Left renal cortex interstitium (tissue), 4 donors: ENCODE data around the gene GAB1. TPM values are rescaled to one million over a fixed set of nuclear protein-coding genes. Genes with fewer than 3 reads are reported as not detected.

Experiments used
- DNase-seq, 4 donors: peaks; one replicate each; pipeline ENCODE4 v3.0.0-alpha.2; 2013; ENCODE audit warnings: low read depth in 4 of 4, low spot score in 2 of 4, missing footprints in 1 of 4
- polyA plus RNA-seq, 4 donors: library from polyadenylated mRNA; unstranded; fragments of 120-200 nt; gene quantifications; one replicate each; pipeline ENCODE4 v1.2.1, GENCODE V29; 2013; ENCODE audit not compliant: insufficient read length in 4 of 4

GAB1 gene
- polyA plus RNA-seq, 4 donors = 37.3 to 53.0 (median 47.9) TPM

GRCh38 chr4:143357161-143357845 is 20.6 kb downstream of the GAB1 start:
- no peak for DNase-seq

GRCh38 chr4:143358419-143358818 is 21.7 kb downstream of the GAB1 start:
- DNase-seq = no peak

GRCh38 chr4:143358923-143359643 is 22.4 kb downstream of the GAB1 start:
- peak in 3 of 4 donors; percentile 41 to 59 (median 51) for DNase-seq

GRCh38 chr4:143359644-143360193 is 23.0 kb downstream of the GAB1 start:
- no peak for DNase-seq

GRCh38 chr4:143360838-143361625 is 24.4 kb downstream of the GAB1 start:
- DNase-seq = no peak

GRCh38 chr4:143362349-143363046 is 25.8 kb downstream of the GAB1 start:
- DNase-seq = no peak

- no peak for DNase-seq
Observed at GRCh38 chr4:143363332-143363731, 26.7 kb downstream of the GAB1 start.

DNA sequence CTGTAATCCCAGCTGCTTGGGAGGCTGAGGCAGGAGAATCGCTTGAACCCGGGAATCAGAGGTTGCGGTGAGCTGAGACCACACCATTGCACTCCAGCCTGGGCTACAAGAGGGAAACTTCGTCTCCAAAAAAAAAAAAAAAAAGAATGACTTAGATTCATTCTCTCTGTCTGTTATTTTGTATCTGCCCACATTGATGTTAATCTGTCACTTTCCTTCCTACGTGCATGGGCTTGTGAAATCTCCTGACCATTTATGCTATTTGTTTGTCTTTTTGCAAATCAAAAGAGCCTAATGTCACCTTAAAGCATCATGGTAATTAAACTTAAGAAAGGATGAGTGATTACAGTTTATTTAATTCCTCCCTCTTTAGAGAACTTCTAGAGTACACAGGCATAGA is 27.4 kb downstream of the GAB1 start:
- no peak for DNase-seq

- DNase-seq = no peak
Observed at GRCh38 chr4:143367863-143368262, 31.2 kb downstream of the GAB1 start.

DNA sequence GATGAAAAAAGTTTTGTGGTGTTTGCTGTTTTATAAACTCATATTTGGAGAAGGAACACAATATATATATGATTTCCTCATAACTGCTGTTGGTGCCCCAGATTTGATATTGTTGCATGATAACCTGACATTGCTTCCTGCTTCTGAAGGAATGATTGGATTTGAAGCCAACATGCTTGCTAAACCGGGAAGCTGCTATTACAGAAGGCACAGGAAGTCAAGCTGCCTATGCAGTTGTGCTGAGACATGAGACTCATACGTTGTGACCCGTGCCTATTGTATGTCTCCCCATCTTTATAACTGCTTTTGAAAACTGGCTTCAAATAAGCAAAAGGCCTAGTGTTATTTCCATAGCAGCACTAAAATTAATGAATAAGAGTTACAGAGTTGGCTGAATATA is 32.9 kb downstream of the GAB1 start:
- no peak for DNase-seq

GRCh38 chr4:143372093-143372915 is 35.6 kb downstream of the GAB1 start:
- no peak for DNase-seq

DNA sequence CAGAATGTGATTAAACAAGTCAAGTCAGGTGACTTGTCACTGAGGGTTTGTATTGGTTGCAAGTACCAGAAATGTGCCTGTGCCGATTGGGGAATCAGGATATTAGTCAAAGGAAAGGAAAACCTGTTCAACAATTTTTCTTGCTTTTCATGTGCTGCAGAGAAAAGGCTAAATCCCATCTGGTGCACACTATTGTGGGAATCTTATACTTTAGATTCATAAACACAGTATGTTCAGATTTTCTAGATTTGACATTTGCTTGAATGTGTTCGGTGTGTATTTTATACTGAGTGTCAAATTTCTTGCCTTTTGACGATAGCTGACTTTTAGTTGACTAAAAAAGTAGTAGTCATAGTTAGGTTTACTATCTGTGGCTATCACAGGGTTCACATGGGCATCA is 37.6 kb downstream of the GAB1 start:
- DNase-seq = no peak

GRCh38 chr4:143374771-143375170 is 38.1 kb downstream of the GAB1 start:
- no peak for DNase-seq

GRCh38 chr4:143375326-143376073 is 38.8 kb downstream of the GAB1 start:
- no peak for DNase-seq

GRCh38 chr4:143377611-143378099 is 41.0 kb downstream of the GAB1 start:
- DNase-seq = no peak

- no peak for DNase-seq
Observed at GRCh38 chr4:143380629-143381028, 44.0 kb downstream of the GAB1 start.

DNA sequence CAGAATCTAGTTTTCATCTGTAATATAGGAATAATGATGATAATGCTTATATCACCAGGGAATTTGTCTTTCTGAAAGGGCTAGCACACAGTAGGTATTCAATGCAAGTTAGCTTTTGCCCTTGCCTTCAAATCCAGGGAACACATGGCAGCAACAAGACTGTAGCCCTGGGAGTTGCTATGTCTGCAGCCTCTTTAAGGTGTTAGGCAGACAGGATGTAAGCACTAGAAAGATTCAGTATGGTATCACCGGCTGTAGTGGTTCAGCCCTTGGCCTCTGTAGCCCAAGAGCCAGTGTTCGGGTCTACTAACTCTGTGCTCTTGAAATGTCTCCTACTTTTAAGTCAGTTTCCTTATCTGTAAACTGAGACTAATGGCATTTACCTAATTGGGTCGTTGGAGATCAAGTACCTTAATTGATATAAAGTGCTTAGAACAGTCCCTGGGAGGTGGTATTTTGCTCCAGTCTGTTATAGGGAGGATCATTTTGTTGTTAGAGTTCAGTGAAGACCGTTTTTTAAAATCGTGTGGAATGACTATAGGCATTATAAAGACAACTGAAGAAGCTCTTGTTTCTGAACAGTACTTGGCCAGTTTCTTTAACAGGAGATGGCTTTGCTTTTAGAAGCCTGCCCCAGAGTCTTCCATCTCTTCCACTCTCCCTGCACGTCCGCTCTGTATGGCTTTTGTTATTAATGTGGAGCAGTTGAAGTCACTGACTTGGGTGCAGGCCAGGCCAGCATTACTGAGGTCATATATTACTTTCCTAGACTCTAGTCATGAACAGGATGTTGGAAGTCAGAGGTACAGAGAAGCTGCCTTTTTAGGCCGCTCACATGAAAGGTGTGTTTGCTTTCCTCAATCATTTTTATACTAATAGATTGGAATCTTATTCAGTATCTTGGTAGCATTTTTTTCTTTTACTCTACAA is 44.8 kb downstream of the GAB1 start:
- DNase-seq = peak in 2 of 4 donors; percentile 74 to 75

- peak in 1 of 4 donors; percentile 32 for DNase-seq
Observed at GRCh38 chr4:143382596-143382995, 45.9 kb downstream of the GAB1 start.
